ENCODE data around the gene USE1. TPM values are rescaled to one million over a fixed set of nuclear protein-coding genes. Genes with fewer than 3 reads are reported as not detected.

Gene USE1
- polyA plus RNA-seq, 3 donors = 27.1 to 35.5 (median 29.1) TPM

- DNase-seq = no peak
Observed at GRCh38 chr19:17235300-17235970, 20.3 kb downstream of the USE1 start.

- no peak for DNase-seq
Observed at GRCh38 chr19:17235971-17236777, 21.0 kb downstream of the USE1 start.

- DNase-seq = no peak
Observed at GRCh38 chr19:17236811-17237543, 21.8 kb downstream of the USE1 start.

GRCh38 chr19:17237747-17238706, 22.9 kb downstream of the USE1 start:
- DNase-seq = no peak

GRCh38 chr19:17240062-17240752, 25.1 kb downstream of the USE1 start:
- no peak for DNase-seq

GRCh38 chr19:17240826-17241399, 25.8 kb downstream of the USE1 start:
- no peak for DNase-seq

GRCh38 chr19:17242431-17243208, 27.5 kb downstream of the USE1 start:
- no peak for DNase-seq

- DNase-seq = no peak
Observed at GRCh38 chr19:17243211-17243829, 28.2 kb downstream of the USE1 start.

- no peak for DNase-seq
Observed at GRCh38 chr19:17243830-17244617, 28.9 kb downstream of the USE1 start.

- DNase-seq = no peak
Observed at GRCh38 chr19:17244618-17245534, 29.7 kb downstream of the USE1 start.

GRCh38 chr19:17245535-17245984, 30.4 kb downstream of the USE1 start, which contains the start of gene NR2F6:
Gene NR2F6, minus strand, starts transcription at chr19:17245919. Its CDS starts 699 bp downstream, at chr19:17245220.
- DNase-seq = no peak

- DNase-seq = no peak
Observed at GRCh38 chr19:17246681-17247425, 31.7 kb downstream of the USE1 start.

GRCh38 chr19:17248011-17248776, 33.0 kb downstream of the USE1 start:
- DNase-seq = no peak

- no peak for DNase-seq
Observed at GRCh38 chr19:17249887-17250548, 34.9 kb downstream of the USE1 start.

GRCh38 chr19:17254636-17255035, 39.5 kb downstream of the USE1 start:
- no peak for DNase-seq
